H1 (cell line): ENCODE data around the gene MAPRE3. TPM values are rescaled to one million over a fixed set of nuclear protein-coding genes. Genes with fewer than 3 reads are reported as not detected.

ENCODE experiments used
- BRCA1 ChIP-seq: IDR thresholded peaks from 2 replicates; pipeline ENCODE4 v1.6.1; 2012; ENCODE audit warnings: low read depth, low read length, improper control_type of control experiment
- E2F6 ChIP-seq: IDR thresholded peaks from 2 replicates; pipeline ENCODE4 v1.6.1; 2012; ENCODE audit warnings: inconsistent platforms
- HDAC2 ChIP-seq, 2 experiments: fragments of 300-600 bp in 1 of 2; sonication (generic) in 1 of 2; IDR thresholded peaks; 2 replicates each; pipeline ENCODE4 v1.6.1; 2011 to 2012; ENCODE audit warnings: low read depth in 2 of 2, low read length in 2 of 2, mild to moderate bottlenecking in 2 of 2, moderate library complexity in 2 of 2, borderline replicate concordance in 1 of 2, inconsistent platforms in 1 of 2
- SIRT6 ChIP-seq: IDR thresholded peaks from one replicate; pipeline ENCODE4 v1.7.1; 2012; ENCODE audit warnings: low read length, inconsistent platforms
- USF2 ChIP-seq: IDR thresholded peaks from 2 replicates; pipeline ENCODE4 v1.6.1; 2011; ENCODE audit warnings: low read length, improper control_type of control experiment
- polyA plus RNA-seq, 7 experiments: library from polyadenylated mRNA; depleted of rRNA in 3 of 7; stranded (reverse) in 5 of 7; unstranded in 2 of 7; fragments of >200 nt in 5 of 7; fragments of 200-250 nt in 2 of 7; gene quantifications; 1 replicate in 5 of 7; 2 replicates in 1 of 7; 4 replicates in 1 of 7; pipeline versions ENCODE4 v1.2.1 to v1.2.3, GENCODE V29; 2011 to 2013; ENCODE audit warnings: missing spikeins in 2 of 7, mixed read lengths in 2 of 7
- total RNA-seq: library from RNA; stranded (reverse); fragmentation: NEBNext Ultra II Directional; extraction: Animal tissue kit (Norgen Biotek cat#: 25700); gene quantifications from 2 replicates; pipeline ENCODE4 v1.2.1, GENCODE V29; 2021

The MAPRE3 gene
- total and polyA plus RNA-seq, 2 of the 8 experiments (the other 6 are each of a cell fraction or from before 2014, with no cell fraction given), result 4.9 to 6.6 TPM

GRCh38 chr2:27039871-27040270 lies 69.4 kb downstream of the MAPRE3 start (continued):
- TF ChIP-seq HDAC2 (IDR thresholded peaks at IDR 0.05; ENCODE audit: borderline replicate concordance in 1 of 2, low read depth in 2 of 2, low read length in 2 of 2) (no peak), BRCA1 (no peak), E2F6 (no peak), USF2 (no peak), SIRT6 (no peak)
